ENCODE data around the gene PRPF8. TPM values are rescaled to one million over a fixed set of nuclear protein-coding genes. Genes with fewer than 3 reads are reported as not detected.

Gene PRPF8
- total RNA-seq, 1 experiment from 2014 or later, result 108 TPM

- DNase-seq (ENCODE audit: low read depth), result no peak
These were observed 39.2 kb downstream of the PRPF8 start, which contains the start of gene SCARF1 for GRCh38 chr17:1645207-1646171. Gene SCARF1, minus strand, starts transcription at chr17:1645732. Its CDS starts 35 bp downstream, at chr17:1645697.

DNA sequence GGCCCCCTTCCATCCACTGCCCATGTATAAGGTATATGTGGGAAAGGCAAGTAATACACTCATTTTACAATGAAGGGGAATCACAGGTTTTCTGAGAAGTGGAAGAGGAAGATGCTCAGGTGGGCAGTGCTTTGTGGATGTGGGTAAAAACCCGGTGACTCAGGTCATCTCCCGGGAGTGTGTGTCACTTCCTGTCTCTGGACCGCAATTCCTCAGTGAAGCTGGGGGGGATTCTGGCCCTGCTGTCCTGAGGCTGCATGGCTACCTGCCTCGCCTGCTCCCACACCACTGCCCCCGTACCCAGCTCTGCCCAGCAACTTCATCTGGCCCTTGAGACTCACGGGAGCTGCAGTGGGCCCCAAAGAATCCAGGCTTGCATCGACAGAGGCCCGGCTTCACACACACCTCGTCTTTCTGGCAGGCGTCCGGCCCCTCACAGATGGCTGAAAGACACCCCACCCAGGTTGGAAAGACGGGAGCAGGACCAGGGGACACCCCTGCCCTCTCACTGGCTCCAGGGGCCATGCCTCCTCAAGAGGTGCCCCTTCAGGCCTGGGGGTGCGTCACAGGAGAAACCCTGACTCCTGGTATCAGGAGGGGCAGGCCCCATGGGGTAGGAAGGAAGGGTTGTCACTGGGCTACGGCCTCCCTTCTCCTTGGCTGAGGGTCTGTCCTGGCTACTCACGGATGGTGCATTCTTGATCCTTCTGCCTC lies 40.0 kb downstream of the PRPF8 start:
- DNase-seq (ENCODE audit: low read depth), result peak; percentile 27

GRCh38 chr17:1643999-1644492 lies 40.6 kb downstream of the PRPF8 start:
- no peak for DNase-seq (ENCODE audit: low read depth)

GRCh38 chr17:1643293-1643998 lies 41.2 kb downstream of the PRPF8 start:
- DNase-seq (ENCODE audit: low read depth), result no peak

DNA sequence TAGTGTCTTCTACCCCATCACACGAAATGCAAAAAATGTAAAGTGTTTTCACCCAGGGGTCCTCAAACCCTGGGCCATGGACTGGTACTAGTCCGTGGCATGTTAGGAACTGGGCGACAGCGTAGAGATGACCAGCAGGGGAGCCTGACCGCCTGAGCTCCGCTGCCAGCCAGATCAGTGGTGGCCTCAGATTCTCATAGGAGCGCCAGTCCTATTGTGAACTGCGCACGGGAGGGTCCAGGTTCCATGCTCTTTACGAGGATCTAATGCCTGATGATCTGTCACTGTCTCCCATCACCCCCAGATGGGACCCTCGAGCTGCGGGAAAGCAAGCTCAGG lies 43.6 kb downstream of the PRPF8 start:
- DNase-seq (ENCODE audit: low read depth), result no peak

GRCh38 chr17:1640329-1641064 lies 44.2 kb downstream of the PRPF8 start:
- no peak for DNase-seq (ENCODE audit: low read depth)

- DNase-seq (ENCODE audit: low read depth), result no peak
These were observed 45.0 kb downstream of the PRPF8 start for GRCh38 chr17:1639549-1640180.

DNA sequence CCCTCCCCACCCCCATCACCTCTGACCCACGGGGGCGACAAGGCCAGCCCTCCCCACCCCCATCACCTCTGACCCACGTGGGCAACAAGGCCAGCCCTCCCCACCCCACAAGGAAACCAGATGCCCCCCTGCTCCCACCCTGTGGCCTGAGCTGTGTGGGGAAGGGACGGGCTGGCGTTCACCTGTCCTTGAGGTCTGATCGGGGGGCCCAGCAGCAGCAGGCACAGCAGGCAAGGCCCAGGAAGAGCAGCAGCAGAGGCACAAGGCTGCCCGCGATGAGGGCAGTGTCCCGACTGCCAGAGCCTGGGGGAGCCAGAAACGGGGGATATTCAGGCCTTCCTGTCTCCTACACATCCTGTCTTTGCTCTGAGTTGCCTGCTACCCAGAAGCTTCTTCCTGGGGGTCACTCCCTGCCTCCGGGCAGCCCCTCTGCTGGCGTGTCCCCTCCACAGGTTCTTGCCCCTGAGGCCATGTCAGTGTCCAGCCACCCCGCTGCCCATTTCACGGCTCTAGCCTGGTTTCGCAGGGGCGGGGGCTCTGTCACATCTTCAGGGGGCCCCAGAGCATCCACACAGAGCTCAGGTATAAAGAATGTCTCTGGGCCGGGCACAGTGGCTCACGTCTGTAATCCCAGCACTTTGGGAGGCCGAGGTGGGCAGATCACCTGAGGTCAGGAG lies 45.9 kb downstream of the PRPF8 start:
- DNase-seq (ENCODE audit: low read depth), result no peak

DNA sequence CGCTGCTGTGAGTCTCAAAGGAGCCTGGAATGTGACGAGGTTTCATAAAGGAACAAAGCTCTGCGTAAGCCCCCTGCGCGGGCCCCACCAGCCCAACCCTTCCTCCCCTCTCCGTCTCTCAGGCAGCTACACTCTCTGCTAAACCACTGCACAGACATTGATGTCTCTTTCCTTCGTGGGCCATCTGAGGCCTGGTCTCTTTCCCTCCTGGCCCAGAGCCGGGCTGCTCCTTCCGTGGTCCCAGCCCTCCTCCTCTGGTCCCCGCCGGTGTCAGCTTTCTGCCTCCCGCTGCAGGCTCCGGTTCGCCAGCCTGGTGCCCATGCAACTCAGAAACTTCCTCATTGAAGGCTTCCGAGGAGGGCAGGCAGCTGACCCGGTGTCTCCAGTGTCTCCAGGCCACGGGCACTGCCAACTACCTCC lies 46.5 kb downstream of the PRPF8 start:
- DNase-seq (ENCODE audit: low read depth), result no peak

DNA sequence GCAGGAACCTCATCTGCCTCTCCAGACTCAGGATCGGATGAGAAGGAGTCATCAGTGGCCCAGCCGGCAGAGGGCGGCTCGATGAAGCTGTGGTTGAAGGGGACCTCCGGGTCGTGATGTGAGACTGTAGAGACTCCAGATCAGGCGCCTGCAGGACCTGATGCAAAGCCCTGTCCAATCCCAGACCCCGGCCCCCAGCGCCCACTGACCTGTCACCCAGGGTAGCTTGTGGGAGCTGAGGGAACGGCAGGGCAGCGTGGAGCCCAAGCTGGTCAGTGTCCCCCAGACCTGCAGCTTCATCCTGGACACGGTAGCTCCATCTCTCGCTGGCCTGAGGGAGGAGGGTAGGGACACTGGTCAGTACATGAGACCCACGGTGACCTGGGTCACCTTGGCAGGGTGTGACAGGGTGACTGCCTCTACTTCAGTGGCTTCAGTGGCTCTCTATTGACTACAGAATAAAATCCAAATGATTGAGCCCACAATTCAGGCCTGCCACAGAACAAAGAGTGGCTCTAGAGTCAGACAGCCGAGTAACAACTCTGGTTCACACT lies 47.9 kb downstream of the PRPF8 start:
- no peak for DNase-seq (ENCODE audit: low read depth)

- no peak for DNase-seq (ENCODE audit: low read depth)
These were observed 48.8 kb downstream of the PRPF8 start for GRCh38 chr17:1635675-1636465.

GRCh38 chr17:1634841-1635650 lies 49.6 kb downstream of the PRPF8 start:
- DNase-seq (ENCODE audit: low read depth), result no peak

- DNase-seq (ENCODE audit: low read depth), result no peak
These were observed 54.0 kb downstream of the PRPF8 start for GRCh38 chr17:1630662-1631061.

- DNase-seq (ENCODE audit: low read depth), result peak; percentile 50
These were observed 55.0 kb downstream of the PRPF8 start for GRCh38 chr17:1629504-1630310.

GRCh38 chr17:1628856-1629503 lies 55.7 kb downstream of the PRPF8 start:
- DNase-seq (ENCODE audit: low read depth), result peak; percentile 91

DNA sequence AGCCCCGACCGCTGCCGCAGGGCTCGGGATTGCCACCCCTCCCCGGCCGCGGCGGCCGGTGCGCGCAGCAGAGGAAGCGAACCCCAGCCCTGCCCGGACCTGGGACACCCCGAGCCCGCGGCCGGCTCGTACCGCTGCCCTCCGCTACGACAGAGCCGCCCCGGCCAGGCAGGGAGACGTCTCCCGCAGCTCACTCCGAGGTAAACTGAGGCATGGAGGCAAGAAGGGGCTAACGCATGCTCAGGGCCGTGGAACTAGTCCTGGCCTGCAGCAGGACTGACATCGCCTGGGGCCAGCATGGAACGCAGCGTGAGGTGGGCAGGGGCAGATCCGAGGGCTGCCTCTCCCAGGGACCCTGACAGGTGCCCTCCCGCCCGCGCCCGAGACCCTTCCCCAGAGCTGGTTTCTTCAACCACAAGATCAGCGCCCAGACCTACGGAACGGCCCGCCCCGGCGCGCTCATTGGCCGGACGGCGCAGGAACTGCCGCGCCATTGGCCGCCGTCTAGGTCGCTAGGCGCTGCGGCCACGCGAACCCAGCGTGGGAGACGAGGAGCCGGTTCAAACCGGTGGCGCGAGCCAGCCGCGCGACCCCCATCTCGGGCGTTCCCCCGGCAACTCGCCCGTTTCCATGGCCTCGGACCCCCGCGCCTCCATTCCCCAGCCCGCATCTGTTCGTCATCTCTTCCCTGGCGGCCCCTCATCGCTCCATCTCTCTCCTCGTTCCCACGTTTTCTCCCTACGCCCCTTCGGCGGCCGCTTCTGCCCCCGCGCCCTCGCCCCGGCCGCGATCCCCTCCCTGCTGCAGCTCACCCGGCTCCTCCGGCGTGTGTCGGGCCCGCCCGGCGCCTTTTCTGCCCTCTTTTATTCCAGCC lies 56.4 kb downstream of the PRPF8 start, which contains the start of gene SLC43A2:
SLC43A2 (minus strand) TSS at position 853 of the 874 bp plus-strand sequence. CDS start 960 bp downstream, outside the sequence.
- DNase-seq (ENCODE audit: low read depth), result peak; percentile 67

Measured in LHCN-M2 (cell line).